ENCODE results near the gene CTBP1.

Gene CTBP1

GRCh38 chr4:1177274-1178141 is 71.4 kb downstream of the CTBP1 start:
- no peak overlapping the region for H3K4me3 ChIP-seq (ENCODE audit: low read length)
- no peaks in the 10 kb centered on the region for H3K9me3 ChIP-seq (replicated peaks; ENCODE audit: low read length)
- H3K9ac ChIP-seq (ENCODE audit: low read depth, low read length) = peak overlapping the region; percentile 13
- H3K27me3 ChIP-seq (ENCODE audit: control insufficient read depth, insufficient read depth, low read length) = no peaks in the 10 kb centered on the region
- H3K4me2 ChIP-seq (ENCODE audit: low read length) = peak overlapping the region; percentile 52
- peaks cover 32% of the 10 kb centered on the region for H3K4me1 ChIP-seq (ENCODE audit: control insufficient read depth, insufficient read depth, low read length)
- peaks cover 3% of the 10 kb centered on the region for H3K36me3 ChIP-seq (ENCODE audit: insufficient read depth, low read length)

GRCh38 chr4:1176398-1177273 is 72.3 kb downstream of the CTBP1 start:
- peak overlapping the region; percentile 52 for H3K4me2 ChIP-seq (ENCODE audit: low read length)
- H3K36me3 ChIP-seq (ENCODE audit: insufficient read depth, low read length) = peaks cover 3% of the 10 kb centered on the region
- H3K27me3 ChIP-seq (ENCODE audit: control insufficient read depth, insufficient read depth, low read length) = no peaks in the 10 kb centered on the region
- H3K9ac ChIP-seq (ENCODE audit: low read depth, low read length) = no peak overlapping the region
- no peaks in the 10 kb centered on the region for H3K9me3 ChIP-seq (replicated peaks; ENCODE audit: low read length)
- H3K4me3 ChIP-seq (ENCODE audit: low read length) = no peak overlapping the region
- H3K4me1 ChIP-seq (ENCODE audit: control insufficient read depth, insufficient read depth, low read length) = peaks cover 32% of the 10 kb centered on the region

- no peak overlapping the region for H3K4me3 ChIP-seq (ENCODE audit: low read length)
- H3K4me2 ChIP-seq (ENCODE audit: low read length) = no peak overlapping the region
- H3K36me3 ChIP-seq (ENCODE audit: insufficient read depth, low read length) = peaks cover 3% of the 10 kb centered on the region
- no peaks in the 10 kb centered on the region for H3K9me3 ChIP-seq (replicated peaks; ENCODE audit: low read length)
- no peaks in the 10 kb centered on the region for H3K27me3 ChIP-seq (ENCODE audit: control insufficient read depth, insufficient read depth, low read length)
- H3K9ac ChIP-seq (ENCODE audit: low read depth, low read length) = no peak overlapping the region
- peaks cover 32% of the 10 kb centered on the region for H3K4me1 ChIP-seq (ENCODE audit: control insufficient read depth, insufficient read depth, low read length)
Observed at GRCh38 chr4:1175635-1176229, 73.2 kb downstream of the CTBP1 start.

- H3K4me1 ChIP-seq (ENCODE audit: control insufficient read depth, insufficient read depth, low read length) = peaks cover 32% of the 10 kb centered on the region
- no peaks in the 10 kb centered on the region for H3K27me3 ChIP-seq (ENCODE audit: control insufficient read depth, insufficient read depth, low read length)
- H3K4me2 ChIP-seq (ENCODE audit: low read length) = no peak overlapping the region
- no peaks in the 10 kb centered on the region for H3K9me3 ChIP-seq (replicated peaks; ENCODE audit: low read length)
- H3K9ac ChIP-seq (ENCODE audit: low read depth, low read length) = no peak overlapping the region
- peaks cover 4% of the 10 kb centered on the region for H3K36me3 ChIP-seq (ENCODE audit: insufficient read depth, low read length)
- H3K4me3 ChIP-seq (ENCODE audit: low read length) = no peak overlapping the region
Observed at GRCh38 chr4:1174941-1175634, 73.8 kb downstream of the CTBP1 start.

GRCh38 chr4:1172971-1173757 is 75.8 kb downstream of the CTBP1 start:
- H3K9me3 ChIP-seq (replicated peaks; ENCODE audit: low read length) = no peaks in the 10 kb centered on the region
- H3K27me3 ChIP-seq (ENCODE audit: control insufficient read depth, insufficient read depth, low read length) = no peaks in the 10 kb centered on the region
- no peak overlapping the region for H3K9ac ChIP-seq (ENCODE audit: low read depth, low read length)
- peaks cover 11% of the 10 kb centered on the region for H3K36me3 ChIP-seq (ENCODE audit: insufficient read depth, low read length)
- H3K4me2 ChIP-seq (ENCODE audit: low read length) = no peak overlapping the region
- no peak overlapping the region for H3K4me3 ChIP-seq (ENCODE audit: low read length)
- H3K4me1 ChIP-seq (ENCODE audit: control insufficient read depth, insufficient read depth, low read length) = peaks cover 22% of the 10 kb centered on the region

GRCh38 chr4:1172228-1172851 is 76.6 kb downstream of the CTBP1 start, which contains the start of gene SPON2:
Gene SPON2, minus strand, starts transcription at chr4:1172583.
- H3K4me1 ChIP-seq (ENCODE audit: control insufficient read depth, insufficient read depth, low read length) = peaks cover 20% of the 10 kb centered on the region

GRCh38 chr4:1171311-1172227 is 77.4 kb downstream of the CTBP1 start:
- Histone ChIP-seq H3K36me3 (ENCODE audit: insufficient read depth, low read length) (peaks cover 11% of the 10 kb centered on the region), H3K9me3 (replicated peaks; ENCODE audit: low read length) (no peaks in the 10 kb centered on the region), H3K4me1 (ENCODE audit: control insufficient read depth, insufficient read depth, low read length) (peaks cover 17% of the 10 kb centered on the region), H3K27me3 (ENCODE audit: control insufficient read depth, insufficient read depth, low read length) (no peaks in the 10 kb centered on the region), H3K4me3 (ENCODE audit: low read length) (no peak overlapping the region), H3K9ac (ENCODE audit: low read depth, low read length) (no peak overlapping the region), H3K4me2 (ENCODE audit: low read length) (no peak overlapping the region)

More at GRCh38 chr4:1172228-1172851, 76.6 kb downstream of the CTBP1 start, which contains the start of gene SPON2:
- Histone ChIP-seq H3K36me3 (ENCODE audit: insufficient read depth, low read length) (peaks cover 11% of the 10 kb centered on the region), H3K4me3 (ENCODE audit: low read length) (no peak within 1 kb of the TSS), H3K27me3 (ENCODE audit: control insufficient read depth, insufficient read depth, low read length) (no peaks in the 10 kb centered on the region), H3K4me2 (ENCODE audit: low read length) (peak within 1 kb of the TSS; percentile 13), H3K9ac (ENCODE audit: low read depth, low read length) (no peak within 1 kb of the TSS), H3K9me3 (replicated peaks; ENCODE audit: low read length) (no peaks in the 10 kb centered on the region)

- Histone ChIP-seq H3K9me3 (replicated peaks; ENCODE audit: low read length) (no peaks in the 10 kb centered on the region), H3K4me3 (ENCODE audit: low read length) (no peak overlapping the region), H3K36me3 (ENCODE audit: insufficient read depth, low read length) (peaks cover 11% of the 10 kb centered on the region), H3K27me3 (ENCODE audit: control insufficient read depth, insufficient read depth, low read length) (no peaks in the 10 kb centered on the region), H3K4me1 (ENCODE audit: control insufficient read depth, insufficient read depth, low read length) (peaks cover 17% of the 10 kb centered on the region), H3K9ac (ENCODE audit: low read depth, low read length) (no peak overlapping the region), H3K4me2 (ENCODE audit: low read length) (no peak overlapping the region)
Observed at GRCh38 chr4:1170976-1171310, 78.0 kb downstream of the CTBP1 start.

GRCh38 chr4:1170156-1170975 is 78.6 kb downstream of the CTBP1 start:
- no peak overlapping the region for H3K4me2 ChIP-seq (ENCODE audit: low read length)
- no peak overlapping the region for H3K9ac ChIP-seq (ENCODE audit: low read depth, low read length)
- H3K27me3 ChIP-seq (ENCODE audit: control insufficient read depth, insufficient read depth, low read length) = no peaks in the 10 kb centered on the region
- H3K4me3 ChIP-seq (ENCODE audit: low read length) = no peak overlapping the region
- H3K9me3 ChIP-seq (replicated peaks; ENCODE audit: low read length) = no peaks in the 10 kb centered on the region
- H3K36me3 ChIP-seq (ENCODE audit: insufficient read depth, low read length) = peaks cover 11% of the 10 kb centered on the region
- H3K4me1 ChIP-seq (ENCODE audit: control insufficient read depth, insufficient read depth, low read length) = peaks cover 17% of the 10 kb centered on the region

All from skeletal muscle satellite cell (primary cell).